Osteoblast (primary cell): ENCODE results near the gene ZNF777. TPM values are rescaled to one million over a fixed set of nuclear protein-coding genes. Genes with fewer than 3 reads are reported as not detected.

Source experiments
- DNase-seq: peaks from one replicate; pipeline ENCODE4 v3.0.0; 2011; ENCODE audit warnings: low spot score, mixed read lengths; ENCODE audit not compliant: insufficient read length; ENCODE audit errors: missing footprints
- H2AFZ ChIP-seq: 2 replicates; pipeline ENCODE4 v1.6.0; 2011; ENCODE audit warnings: mild to moderate bottlenecking, low read length
- H3K27ac ChIP-seq: 2 replicates; pipeline ENCODE4 v1.5.1; 2011; ENCODE audit warnings: mild to moderate bottlenecking, low read depth, low read length, moderate library complexity
- H3K27me3 ChIP-seq: 2 replicates; pipeline ENCODE4 v1.6.0; 2012; ENCODE audit warnings: mild to moderate bottlenecking, control low read depth, inconsistent platforms, low read length, moderate library complexity; ENCODE audit not compliant: insufficient read depth
- H3K36me3 ChIP-seq: 2 replicates; pipeline ENCODE4 v1.5.1; 2011; ENCODE audit warnings: mild to moderate bottlenecking, low read length, control low read depth, moderate library complexity; ENCODE audit not compliant: insufficient read depth
- H3K4me1 ChIP-seq: 2 replicates; pipeline ENCODE4 v1.5.1; 2011; ENCODE audit warnings: mild to moderate bottlenecking, low read length, control low read depth, moderate library complexity; ENCODE audit not compliant: insufficient read depth
- H3K4me2 ChIP-seq: 2 replicates; pipeline ENCODE4 v1.6.0; 2011; ENCODE audit warnings: mild to moderate bottlenecking, low read length; ENCODE audit not compliant: insufficient read depth
- H3K4me3 ChIP-seq: fragments of 200-600 bp; sonication (generic); 3 replicates; pipeline ENCODE4 v1.5.1; 2012; ENCODE audit warnings: mild to moderate bottlenecking, low read length, inconsistent platforms; ENCODE audit not compliant: insufficient read depth
- H3K79me2 ChIP-seq: 2 replicates; pipeline ENCODE4 v1.6.0; 2012; ENCODE audit warnings: mild to moderate bottlenecking, low read length, control low read depth, inconsistent platforms; ENCODE audit not compliant: insufficient read depth
- H3K9me3 ChIP-seq: 2 replicates; pipeline ENCODE4 v1.5.1; 2011; ENCODE audit warnings: low read depth, low read length, control low read depth
- H4K20me1 ChIP-seq: 2 replicates; pipeline ENCODE4 v1.6.0; 2012; ENCODE audit warnings: mild to moderate bottlenecking, low read length, control low read depth; ENCODE audit not compliant: insufficient read depth
- total RNA-seq: library from RNA; depleted of rRNA; stranded (reverse); fragments of >200 nt; gene quantifications from 2 replicates; pipeline ENCODE4 v1.2.3, GENCODE V29; 2012
- TF ChIP-seq, protein P1 (sequence below): IDR thresholded peaks from 2 replicates; pipeline ENCODE4 v1.5.1; 2011; ENCODE audit warnings: mild to moderate bottlenecking, low read depth, low read length, moderate library complexity; ENCODE audit errors: extremely low read depth

The ZNF777 gene
- total RNA-seq, 1 donor = 7.6 TPM

DNA sequence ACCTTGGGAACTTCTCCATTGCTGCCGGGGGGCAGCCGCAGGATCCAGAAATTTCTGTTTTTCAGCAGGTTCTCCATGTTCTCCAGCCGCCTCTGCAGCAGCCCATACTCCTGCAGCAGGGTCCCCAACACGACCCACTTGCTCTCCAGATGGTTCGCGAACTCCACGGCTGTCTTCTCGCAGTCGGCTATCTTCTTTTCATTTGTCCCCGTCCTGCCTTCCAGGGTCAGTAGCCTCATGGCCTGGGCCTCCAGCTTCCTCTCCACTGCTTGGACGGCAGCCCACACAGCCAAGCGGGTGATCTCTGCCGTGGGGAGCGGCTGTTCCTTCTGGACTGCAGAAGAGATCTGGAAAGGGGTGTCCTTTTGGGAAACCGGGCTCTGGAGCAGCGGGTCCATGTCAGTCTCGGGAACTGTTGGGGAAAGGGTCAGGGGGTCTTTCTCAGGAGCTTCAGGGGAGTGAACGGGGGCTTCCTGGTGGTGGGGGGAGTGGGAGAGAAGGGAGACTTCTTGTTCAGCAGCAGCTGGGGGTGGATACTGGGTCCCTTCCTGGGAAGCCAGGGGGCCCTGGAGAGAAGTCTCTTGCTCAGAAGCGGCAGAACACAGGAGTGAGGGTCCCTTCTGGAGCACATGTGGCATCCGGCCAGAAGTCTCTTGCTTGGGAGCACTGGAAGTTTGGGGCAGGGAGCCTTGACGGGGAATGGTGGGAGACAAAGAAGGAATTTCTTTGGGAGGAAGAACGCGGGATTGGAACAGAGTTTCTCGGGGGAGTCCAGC lies 5.5 kb downstream of the ZNF777 start:
- Histone ChIP-seq H3K27me3 (no peaks in the 10 kb centered on the region), H3K9me3 (no peaks in the 10 kb centered on the region), H3K36me3 (peaks cover 42% of the 10 kb centered on the region), H4K20me1 (peaks cover 23% of the 10 kb centered on the region), H3K4me2 (no peak overlapping the region), H2AFZ (no peak overlapping the region), H3K4me3 (no peak overlapping the region), H3K79me2 (peaks cover 47% of the 10 kb centered on the region), H3K27ac (no peak overlapping the region), H3K4me1 (peaks cover 19% of the 10 kb centered on the region)
- DNase-seq = no peak
- TF ChIP-seq, protein P1, sequence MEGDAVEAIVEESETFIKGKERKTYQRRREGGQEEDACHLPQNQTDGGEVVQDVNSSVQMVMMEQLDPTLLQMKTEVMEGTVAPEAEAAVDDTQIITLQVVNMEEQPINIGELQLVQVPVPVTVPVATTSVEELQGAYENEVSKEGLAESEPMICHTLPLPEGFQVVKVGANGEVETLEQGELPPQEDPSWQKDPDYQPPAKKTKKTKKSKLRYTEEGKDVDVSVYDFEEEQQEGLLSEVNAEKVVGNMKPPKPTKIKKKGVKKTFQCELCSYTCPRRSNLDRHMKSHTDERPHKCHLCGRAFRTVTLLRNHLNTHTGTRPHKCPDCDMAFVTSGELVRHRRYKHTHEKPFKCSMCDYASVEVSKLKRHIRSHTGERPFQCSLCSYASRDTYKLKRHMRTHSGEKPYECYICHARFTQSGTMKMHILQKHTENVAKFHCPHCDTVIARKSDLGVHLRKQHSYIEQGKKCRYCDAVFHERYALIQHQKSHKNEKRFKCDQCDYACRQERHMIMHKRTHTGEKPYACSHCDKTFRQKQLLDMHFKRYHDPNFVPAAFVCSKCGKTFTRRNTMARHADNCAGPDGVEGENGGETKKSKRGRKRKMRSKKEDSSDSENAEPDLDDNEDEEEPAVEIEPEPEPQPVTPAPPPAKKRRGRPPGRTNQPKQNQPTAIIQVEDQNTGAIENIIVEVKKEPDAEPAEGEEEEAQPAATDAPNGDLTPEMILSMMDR = no peak

- H3K9me3 ChIP-seq = no peaks in the 10 kb centered on the region
- peaks cover 19% of the 10 kb centered on the region for H3K4me1 ChIP-seq
- peaks cover 45% of the 10 kb centered on the region for H3K79me2 ChIP-seq
- no peak overlapping the region for H2AFZ ChIP-seq
- H3K27ac ChIP-seq = no peak overlapping the region
- H3K36me3 ChIP-seq = peaks cover 48% of the 10 kb centered on the region
- no peak overlapping the region for H3K4me3 ChIP-seq
- no peaks in the 10 kb centered on the region for H3K27me3 ChIP-seq
- no peak for DNase-seq
- H4K20me1 ChIP-seq = peaks cover 23% of the 10 kb centered on the region
- H3K4me2 ChIP-seq = no peak overlapping the region
- TF ChIP-seq, protein P1 = no peak
These were observed 6.1 kb downstream of the ZNF777 start for GRCh38 chr7:149454750-149455149.

- TF ChIP-seq, protein P1 = no peak
- peaks cover 55% of the 10 kb centered on the region for H3K36me3 ChIP-seq
- no peak for DNase-seq
- H3K4me2 ChIP-seq = no peak overlapping the region
- no peaks in the 10 kb centered on the region for H3K27me3 ChIP-seq
- H3K27ac ChIP-seq = no peak overlapping the region
- no peak overlapping the region for H3K4me3 ChIP-seq
- peaks cover 20% of the 10 kb centered on the region for H4K20me1 ChIP-seq
- H3K9me3 ChIP-seq = no peaks in the 10 kb centered on the region
- peaks cover 16% of the 10 kb centered on the region for H3K4me1 ChIP-seq
- no peak overlapping the region for H2AFZ ChIP-seq
- peaks cover 38% of the 10 kb centered on the region for H3K79me2 ChIP-seq
These were observed 6.9 kb downstream of the ZNF777 start for GRCh38 chr7:149454006-149454405.

DNA sequence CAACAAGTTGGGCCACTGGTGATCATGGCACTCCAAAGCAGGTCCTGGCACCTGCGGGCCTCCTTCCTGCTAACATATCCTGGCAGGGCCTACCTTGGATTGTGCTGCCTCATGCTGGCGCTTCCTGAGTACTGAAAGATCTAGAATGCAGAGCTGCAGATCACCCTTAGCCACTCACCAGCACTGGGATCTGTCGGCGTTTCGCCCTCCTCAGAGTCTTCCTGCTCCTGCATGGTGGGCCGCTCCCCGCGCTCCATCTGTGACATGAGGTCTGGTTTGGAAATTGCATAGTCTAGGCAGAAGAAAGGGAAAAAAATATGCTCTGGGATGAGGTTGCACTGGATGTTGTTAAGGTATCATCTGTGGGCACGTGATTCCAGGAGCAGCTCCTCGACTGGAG lies 10.0 kb downstream of the ZNF777 start:
- H3K79me2 ChIP-seq = peaks cover 7% of the 10 kb centered on the region
- H3K4me3 ChIP-seq = no peak overlapping the region
- H3K9me3 ChIP-seq = no peaks in the 10 kb centered on the region
- H3K27me3 ChIP-seq = no peaks in the 10 kb centered on the region
- TF ChIP-seq, protein P1 = no peak
- H3K27ac ChIP-seq = no peak overlapping the region
- H2AFZ ChIP-seq = no peak overlapping the region
- H3K36me3 ChIP-seq = peaks cover 68% of the 10 kb centered on the region
- no peak overlapping the region for H3K4me2 ChIP-seq
- no peaks in the 10 kb centered on the region for H4K20me1 ChIP-seq
- DNase-seq = no peak
- H3K4me1 ChIP-seq = no peaks in the 10 kb centered on the region
